ENCODE measurements around the gene AP4S1. TPM values are rescaled to one million over a fixed set of nuclear protein-coding genes. Genes with fewer than 3 reads are reported as not detected.

The AP4S1 gene
- total and polyA plus RNA-seq, 2 of the 8 experiments (the other 6 are each of a cell fraction or from before 2014, with no cell fraction given): 2.8 to 9.9 TPM

- H3K4me1 ChIP-seq (replicated peaks in 1 of 4; ENCODE audit: control insufficient read depth in 3 of 4, insufficient read depth in 4 of 4, low read length in 3 of 4): no peaks in the 10 kb centered on the region
- H3K4ac ChIP-seq (replicated peaks; ENCODE audit: insufficient read length, low read depth, low read length): no peak overlapping the region
- no peaks in the 10 kb centered on the region for H3K27me3 ChIP-seq (replicated peaks in 1 of 4; ENCODE audit: control insufficient read depth in 3 of 4, extremely low read depth in 1 of 4, insufficient read depth in 3 of 4, low read length in 3 of 4)
- H3K56ac ChIP-seq (replicated peaks; ENCODE audit: insufficient read length, low read depth, low read length): no peak overlapping the region
- no peak overlapping the region for H3K27ac ChIP-seq (ENCODE audit: low read depth, low read length)
- no peak overlapping the region for H2AK5ac ChIP-seq (ENCODE audit: low read depth, low read length)
- ChIA-PET POLR2A (ENCODE audit: partially characterized antibody) (no interaction called here), CTCF (ENCODE audit: partially characterized antibody) (no interaction called here)
- DNase-seq (ENCODE audit: low read depth in 1 of 2, low spot score in 2 of 2) (no peak), FAIRE-seq (no peak)
- no peaks in the 10 kb centered on the region for H3K9me3 ChIP-seq (ENCODE audit: insufficient read depth in 2 of 2, low read depth in 1 of 2, low read length in 1 of 2)
- no peak overlapping the region for H3K23ac ChIP-seq (ENCODE audit: insufficient read length)
- H3K4me3 ChIP-seq (ENCODE audit: extremely low read depth in 1 of 4, insufficient read depth in 2 of 4, low read depth in 3 of 4, low read length in 4 of 4): no peak overlapping the region
- no peak overlapping the region for H2BK20ac ChIP-seq (ENCODE audit: low read length)
- 91% methylated on average over 3 of the region's 3 CpGs; no CpG with 5 or more reads in 1 of the 2 experiments for WGBS, 2 experiments (ENCODE audit: extremely low coverage in 1 of 2, insufficient coverage in 1 of 2, insufficient read length in 1 of 2, insufficient replicate concordance in 2 of 2, low coverage in 1 of 2, low lambda C conversion rate in 2 of 2, missing lambda C conversion rate in 1 of 2)
- no peak overlapping the region for H3K4me2 ChIP-seq (ENCODE audit: insufficient read depth in 1 of 2, low read depth in 2 of 2, low read length in 2 of 2)
- no peak for TF ChIP-seq TBP (IDR thresholded peaks at IDR 0.05; ENCODE audit: low read depth, low read length)
- no peak for TF ChIP-seq EZH2 (IDR thresholded peaks at IDR 0.05; ENCODE audit: low read depth, low read length, severe bottlenecking)
- TF ChIP-seq SIX5 (IDR thresholded peaks at IDR 0.05; ENCODE audit: low read depth, low read length): no peak
- no peak for TF ChIP-seq SUZ12 (IDR thresholded peaks at IDR 0.05; ENCODE audit: low read length)
- no peak for TF ChIP-seq RNF2 (IDR thresholded peaks at IDR 0.05; ENCODE audit: borderline replicate concordance, low read depth, low read length, missing control alignments, poor library complexity, severe bottlenecking)
- TF ChIP-seq JUN (IDR thresholded peaks at IDR 0.05; ENCODE audit: low read depth, low read length): no peak
- TF ChIP-seq CHD1 (IDR thresholded peaks at IDR 0.05; ENCODE audit: low read depth, low read length): no peak
- no peak for TF ChIP-seq NANOG (IDR thresholded peaks at IDR 0.05; ENCODE audit: insufficient read depth, low read depth, low read length, poor library complexity, severe bottlenecking)
- no peak overlapping the region; the same call in 1 of the 2 replicates for H4K8ac ChIP-seq (ENCODE audit: extremely low read depth, insufficient read depth, low read length)
- H2AFZ ChIP-seq (ENCODE audit: low read length): no peak overlapping the region
- no peak overlapping the region for H3K18ac ChIP-seq (ENCODE audit: extremely low read depth, low read length)
- H4K5ac ChIP-seq (ENCODE audit: insufficient read length, low read depth, low read length): no peak overlapping the region
- H3K79me1 ChIP-seq (ENCODE audit: low read depth, low read length): no peaks in the 10 kb centered on the region
- H3K23me2 ChIP-seq (ENCODE audit: low read depth, low read length): no peaks in the 10 kb centered on the region; the same call in 1 of the 2 replicates
- H2BK12ac ChIP-seq (ENCODE audit: low read depth, low read length): no peak overlapping the region
- no peaks in the 10 kb centered on the region for H3K36me3 ChIP-seq (ENCODE audit: control insufficient read depth in 2 of 4, insufficient read depth in 4 of 4, low read length in 3 of 4)
- no peak overlapping the region for H3K9ac ChIP-seq (replicated peaks in 1 of 4; ENCODE audit: extremely low read depth in 1 of 4, low read depth in 3 of 4, low read length in 3 of 4)
- no peaks in the 10 kb centered on the region for H3K79me2 ChIP-seq (ENCODE audit: control insufficient read depth in 1 of 2, insufficient read depth in 2 of 2, low read length in 2 of 2)
- no peak overlapping the region for H2BK5ac ChIP-seq (ENCODE audit: low read depth, low read length)
- H4K91ac ChIP-seq (replicated peaks; ENCODE audit: insufficient read length, low read length): no peak overlapping the region
- H2BK120ac ChIP-seq (replicated peaks; ENCODE audit: low read depth, low read length): no peak overlapping the region
- H4K20me1 ChIP-seq (replicated peaks in 1 of 2; ENCODE audit: control insufficient read depth in 1 of 2, insufficient read depth in 2 of 2, low read length in 2 of 2): no peaks in the 10 kb centered on the region
- no peak overlapping the region for H2BK15ac ChIP-seq (ENCODE audit: low read length)
- H3K14ac ChIP-seq (ENCODE audit: insufficient read length): no peak overlapping the region
These were observed 59.6 kb downstream of the AP4S1 start for GRCh38 chr14:31085027-31085426.
